ENCODE data around the gene CCDC88C. TPM values are rescaled to one million over a fixed set of nuclear protein-coding genes. Genes with fewer than 3 reads are reported as not detected.

The CCDC88C gene
- total RNA-seq, 1 experiment from 2014 or later: 33.2 TPM

DNA sequence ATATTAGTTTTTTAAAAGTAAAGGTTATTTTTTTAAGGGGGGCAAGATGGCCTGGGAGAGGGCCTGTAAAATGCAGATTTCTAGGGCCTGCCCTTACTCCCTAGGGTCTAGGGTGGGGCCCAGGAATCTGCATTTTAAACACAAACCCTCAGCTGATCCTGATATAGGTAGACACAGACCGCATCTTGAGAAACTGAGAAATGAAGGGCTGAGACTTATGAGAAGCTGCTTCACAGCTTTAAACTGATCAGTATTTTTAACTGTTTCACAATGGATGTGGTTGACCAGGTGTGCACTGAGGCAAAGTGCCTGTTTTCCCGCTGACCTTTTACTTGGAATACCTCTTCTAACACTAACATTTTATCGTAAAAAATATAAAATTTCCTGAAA is 84.0 kb downstream of the CCDC88C start:
- H3K27me3 Mint-ChIP-seq (ENCODE audit: unreplicated experiment): no peaks in the 10 kb centered on the region
- TF ChIP-seq, protein P1, sequence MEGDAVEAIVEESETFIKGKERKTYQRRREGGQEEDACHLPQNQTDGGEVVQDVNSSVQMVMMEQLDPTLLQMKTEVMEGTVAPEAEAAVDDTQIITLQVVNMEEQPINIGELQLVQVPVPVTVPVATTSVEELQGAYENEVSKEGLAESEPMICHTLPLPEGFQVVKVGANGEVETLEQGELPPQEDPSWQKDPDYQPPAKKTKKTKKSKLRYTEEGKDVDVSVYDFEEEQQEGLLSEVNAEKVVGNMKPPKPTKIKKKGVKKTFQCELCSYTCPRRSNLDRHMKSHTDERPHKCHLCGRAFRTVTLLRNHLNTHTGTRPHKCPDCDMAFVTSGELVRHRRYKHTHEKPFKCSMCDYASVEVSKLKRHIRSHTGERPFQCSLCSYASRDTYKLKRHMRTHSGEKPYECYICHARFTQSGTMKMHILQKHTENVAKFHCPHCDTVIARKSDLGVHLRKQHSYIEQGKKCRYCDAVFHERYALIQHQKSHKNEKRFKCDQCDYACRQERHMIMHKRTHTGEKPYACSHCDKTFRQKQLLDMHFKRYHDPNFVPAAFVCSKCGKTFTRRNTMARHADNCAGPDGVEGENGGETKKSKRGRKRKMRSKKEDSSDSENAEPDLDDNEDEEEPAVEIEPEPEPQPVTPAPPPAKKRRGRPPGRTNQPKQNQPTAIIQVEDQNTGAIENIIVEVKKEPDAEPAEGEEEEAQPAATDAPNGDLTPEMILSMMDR (IDR thresholded peaks at IDR 0.05; ENCODE audit: unreplicated experiment): no peak
- peaks cover 33% of the 10 kb centered on the region for H3K4me1 Mint-ChIP-seq (ENCODE audit: low read depth, unreplicated experiment)
- CTCF ChIA-PET: no interaction called here
- H3K27ac Mint-ChIP-seq (ENCODE audit: unreplicated experiment): no peak overlapping the region
- BruUV-seq (replicated peaks): no TSS peak
- H3K36me3 Mint-ChIP-seq (ENCODE audit: insufficient read depth, unreplicated experiment): peaks cover 10% of the 10 kb centered on the region
- H3K4me3 Mint-ChIP-seq (ENCODE audit: low read depth, unreplicated experiment): no peak overlapping the region
- DNase-seq: no peak
- intact Hi-C loops (cut with micrococcal nuclease; ENCODE audit: unreplicated experiment): no loop called here
- no peaks in the 10 kb centered on the region for H3K9me3 Mint-ChIP-seq (ENCODE audit: low read depth, unreplicated experiment)

DNA sequence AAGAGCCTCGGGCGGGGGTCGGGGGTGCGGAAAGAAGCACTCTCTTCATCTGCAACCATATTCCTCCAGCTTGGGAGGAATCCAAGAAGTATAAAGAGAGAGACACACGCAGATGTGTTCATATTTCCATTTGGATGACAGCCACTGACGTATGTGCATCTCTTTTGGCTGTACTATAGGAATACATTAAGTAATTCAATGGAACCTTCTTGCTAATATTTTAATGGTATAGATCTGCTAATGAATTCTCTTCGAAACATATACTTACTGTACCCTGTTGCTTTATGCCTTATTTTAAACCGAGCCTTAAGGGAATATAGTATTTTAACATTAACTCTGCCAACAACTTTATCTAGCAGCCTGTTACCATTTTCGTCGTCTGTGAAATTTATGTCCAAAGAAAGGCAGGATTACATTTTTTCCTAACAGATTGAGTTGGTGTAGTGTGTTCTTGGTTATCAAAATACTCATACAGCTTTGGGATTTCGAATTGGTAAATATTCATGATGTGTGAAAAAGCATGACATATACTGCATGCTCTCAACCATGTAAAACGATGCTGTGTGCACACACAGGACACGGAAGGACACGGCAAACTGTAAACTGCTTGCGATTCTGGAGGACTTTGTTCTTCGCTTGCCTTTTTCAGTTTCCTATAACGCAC is 84.5 kb downstream of the CCDC88C start:
- intact Hi-C loops (cut with micrococcal nuclease; ENCODE audit: unreplicated experiment): no loop called here

DNA sequence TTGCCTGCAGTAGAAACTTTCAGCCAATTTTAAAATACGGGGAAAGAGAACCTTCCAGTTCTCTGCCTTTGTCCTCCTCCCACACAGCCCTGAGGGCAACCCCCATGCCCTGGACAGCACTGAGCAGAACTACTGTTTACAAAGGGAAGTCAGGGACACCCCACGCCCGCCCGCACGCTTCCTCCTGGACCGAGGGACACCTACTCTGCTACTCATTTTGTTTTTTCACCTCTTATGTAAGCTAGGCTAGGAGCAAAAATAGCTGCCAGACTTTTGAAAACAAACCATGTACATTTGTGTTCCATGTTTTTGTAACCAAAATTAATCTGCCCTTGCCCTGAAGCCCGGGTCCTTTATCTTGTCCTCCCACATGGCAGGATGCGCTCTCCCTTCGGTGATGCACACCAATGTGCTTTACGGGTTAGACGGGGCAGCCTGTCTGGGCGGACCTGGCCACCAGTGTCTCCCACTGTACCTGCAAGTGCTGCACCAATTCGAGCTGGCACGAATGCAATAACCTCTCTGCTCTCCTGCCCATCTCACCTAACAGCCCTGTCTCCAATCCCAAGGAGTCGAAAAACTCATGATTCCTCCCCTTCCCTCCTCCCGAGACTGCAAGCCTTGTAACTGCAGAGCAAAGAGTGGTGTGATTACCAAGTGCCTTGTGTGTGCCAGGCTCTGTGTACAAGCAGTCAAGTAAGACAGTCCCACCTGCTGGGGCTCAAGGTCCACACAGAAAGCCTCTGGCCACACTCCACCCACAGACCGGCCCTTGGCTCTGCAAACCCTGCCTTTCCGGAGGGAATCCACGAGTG is 85.2 kb downstream of the CCDC88C start:
- no peak overlapping the region for H3K4me3 Mint-ChIP-seq (ENCODE audit: low read depth, unreplicated experiment)
- H3K4me1 Mint-ChIP-seq (ENCODE audit: low read depth, unreplicated experiment): peaks cover 33% of the 10 kb centered on the region
- H3K27me3 Mint-ChIP-seq (ENCODE audit: unreplicated experiment): no peaks in the 10 kb centered on the region
- DNase-seq: no peak
- no peaks in the 10 kb centered on the region for H3K9me3 Mint-ChIP-seq (ENCODE audit: low read depth, unreplicated experiment)
- intact Hi-C loops (cut with micrococcal nuclease; ENCODE audit: unreplicated experiment): no loop called here
- CTCF ChIA-PET: no interaction called here
- no TSS peak for BruUV-seq (replicated peaks)
- H3K36me3 Mint-ChIP-seq (ENCODE audit: insufficient read depth, unreplicated experiment): peaks cover 10% of the 10 kb centered on the region
- no peak overlapping the region for H3K27ac Mint-ChIP-seq (ENCODE audit: unreplicated experiment)
- TF ChIP-seq, protein P1 (IDR thresholded peaks at IDR 0.05; ENCODE audit: unreplicated experiment): no peak

More for the DNA sequence above, 84.5 kb downstream of the CCDC88C start:
- DNase-seq: no peak
- Mint-ChIP-seq H3K4me1 (ENCODE audit: low read depth, unreplicated experiment) (peaks cover 33% of the 10 kb centered on the region), H3K27ac (ENCODE audit: unreplicated experiment) (no peak overlapping the region), H3K27me3 (ENCODE audit: unreplicated experiment) (no peaks in the 10 kb centered on the region), H3K4me3 (ENCODE audit: low read depth, unreplicated experiment) (no peak overlapping the region), H3K9me3 (ENCODE audit: low read depth, unreplicated experiment) (no peaks in the 10 kb centered on the region), H3K36me3 (ENCODE audit: insufficient read depth, unreplicated experiment) (peaks cover 10% of the 10 kb centered on the region)
- no TSS peak for BruUV-seq (replicated peaks)
- CTCF ChIA-PET: no interaction called here
- TF ChIP-seq, protein P1 (IDR thresholded peaks at IDR 0.05; ENCODE audit: unreplicated experiment): no peak

DNA sequence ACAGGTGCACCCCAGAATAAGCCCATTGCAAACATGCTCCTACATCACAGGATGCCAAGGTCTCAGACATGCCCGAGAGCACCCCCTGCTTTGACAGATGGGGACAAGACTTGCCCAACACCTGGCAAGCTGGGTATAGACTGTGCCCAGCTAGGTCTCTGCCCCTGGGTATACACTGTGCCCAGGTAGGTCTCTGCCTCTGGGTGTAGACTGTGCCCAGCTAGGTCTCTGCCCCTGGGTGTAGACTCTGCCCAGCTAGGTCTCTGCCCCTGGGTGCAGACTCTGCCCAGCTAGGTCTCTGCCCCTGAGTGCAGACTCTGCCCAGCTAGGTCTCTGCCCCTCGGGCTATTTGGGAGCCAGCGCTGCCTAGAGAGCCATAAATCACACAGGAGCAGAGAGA is 85.9 kb downstream of the CCDC88C start:
- no TSS peak for BruUV-seq (replicated peaks)
- H3K36me3 Mint-ChIP-seq (ENCODE audit: insufficient read depth, unreplicated experiment): peaks cover 10% of the 10 kb centered on the region
- no peak for DNase-seq
- CTCF ChIA-PET: interaction anchor here (1.3 kb wide), 1 partner anchor 87 kb away, joined by 3 read pairs; no protein-coding TSS in a partner anchor
- no peaks in the 10 kb centered on the region for H3K9me3 Mint-ChIP-seq (ENCODE audit: low read depth, unreplicated experiment)
- intact Hi-C loops (cut with micrococcal nuclease; ENCODE audit: unreplicated experiment): no loop called here
- H3K4me1 Mint-ChIP-seq (ENCODE audit: low read depth, unreplicated experiment): peaks cover 33% of the 10 kb centered on the region
- TF ChIP-seq, protein P1 (IDR thresholded peaks at IDR 0.05; ENCODE audit: unreplicated experiment): no peak
- no peak overlapping the region for H3K4me3 Mint-ChIP-seq (ENCODE audit: low read depth, unreplicated experiment)
- no peaks in the 10 kb centered on the region for H3K27me3 Mint-ChIP-seq (ENCODE audit: unreplicated experiment)
- no peak overlapping the region for H3K27ac Mint-ChIP-seq (ENCODE audit: unreplicated experiment)

All from Calu3 (cell line).